Smooth muscle cell of the brain vasculature (primary cell): ENCODE data around the gene NEK5.
"Not testable (repeated sequence)": the region's sequence is repeated elsewhere in the genome, so short reads cannot be mapped to it uniquely, and the experiment has no call there.

Experiments
- DNase-seq: peaks from one replicate; pipeline ENCODE4 v3.0.0-alpha.2; 2012; ENCODE audit warnings: low read depth, low spot score

Gene NEK5

GRCh38 chr13:52141299-52141698 lies 12.4 kb upstream of the NEK5 start:
- no peak for DNase-seq

DNA sequence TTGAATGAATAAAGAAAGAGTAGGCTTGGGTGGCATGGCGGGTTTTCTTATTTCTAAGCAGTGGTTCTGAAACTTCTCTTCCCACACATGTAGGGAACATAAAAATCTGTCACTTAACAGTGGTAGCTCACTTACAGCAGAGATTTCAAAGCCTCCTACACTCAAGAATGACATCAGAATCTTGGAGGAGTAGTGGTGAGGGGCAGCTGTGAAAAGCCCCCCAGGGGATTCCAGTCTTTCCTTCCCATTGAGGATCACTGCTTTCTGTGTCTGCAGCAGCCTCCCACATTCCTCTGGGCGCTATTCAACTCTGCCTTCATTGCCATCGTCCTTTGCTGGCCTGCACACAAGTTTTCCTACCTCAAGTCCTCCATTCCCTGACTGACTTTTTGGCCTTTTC lies 8.6 kb upstream of the NEK5 start:
- no peak for DNase-seq

- DNase-seq, result no peak
Observed at GRCh38 chr13:52136763-52137162, 7.9 kb upstream of the NEK5 start.

DNA sequence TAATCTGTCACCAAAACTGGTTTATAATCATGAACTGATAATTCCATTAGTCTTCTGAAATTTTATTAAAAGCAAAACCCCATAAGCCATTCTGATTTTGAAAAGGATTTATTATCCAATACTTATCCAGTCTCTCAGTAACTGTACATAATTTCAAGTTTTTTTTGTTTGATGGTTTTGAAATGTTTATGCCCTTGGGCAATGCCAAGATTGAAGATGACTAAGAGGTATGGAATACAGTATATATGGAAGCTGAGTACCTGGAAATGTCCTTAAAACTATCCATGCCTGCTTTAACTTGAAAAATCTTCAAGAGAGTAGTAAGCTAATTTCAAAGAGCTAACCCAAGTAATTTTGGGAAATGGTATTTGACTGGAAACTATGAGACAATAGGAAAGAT lies 1.8 kb upstream of the NEK5 start:
- no peak for DNase-seq

GRCh38 chr13:52127783-52128702 lies 830 bp downstream of the NEK5 start:
- peak; percentile 20 for DNase-seq

- no peak for DNase-seq
Observed at GRCh38 chr13:52127378-52127777, 1.5 kb downstream of the NEK5 start.

- no peak for DNase-seq
Observed at GRCh38 chr13:52125547-52125946, 3.3 kb downstream of the NEK5 start.

DNA sequence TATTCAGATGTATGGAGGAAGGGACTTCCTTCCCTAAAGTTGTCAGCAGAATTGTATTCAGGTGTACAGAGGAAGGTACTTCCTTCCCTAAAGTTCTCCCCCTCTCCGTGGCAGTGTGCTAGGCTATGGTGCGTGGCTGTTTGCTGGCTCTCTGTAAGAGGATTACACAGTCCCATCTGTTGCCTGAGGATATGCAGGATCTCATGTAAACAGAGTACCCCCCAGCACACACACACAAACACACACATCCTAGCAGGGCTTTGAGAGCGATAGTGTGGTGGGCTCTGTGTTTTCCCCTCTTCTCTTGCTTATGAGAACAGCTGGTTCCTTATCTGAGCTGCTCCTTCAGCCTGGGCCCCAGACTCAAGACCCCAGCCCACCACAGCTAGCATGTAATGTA lies 10.3 kb downstream of the NEK5 start:
- no peak for DNase-seq

DNA sequence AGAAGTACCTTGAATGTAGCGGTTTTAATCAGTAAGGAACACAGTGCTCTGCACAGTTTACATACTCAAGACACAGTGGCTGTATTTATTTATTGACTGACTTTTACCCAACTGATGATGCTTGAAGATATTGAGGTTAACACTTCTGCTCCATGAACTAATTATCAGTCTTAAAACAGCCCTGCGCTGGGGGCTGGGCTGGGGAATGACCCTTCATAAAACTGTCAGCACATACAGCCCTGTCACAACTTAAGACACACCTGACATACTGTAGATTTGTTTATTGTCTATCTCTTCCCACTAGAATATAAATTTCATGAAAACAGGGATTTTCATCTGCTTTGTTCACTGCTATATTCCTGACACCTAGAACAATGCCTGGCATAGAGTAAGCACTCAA lies 10.8 kb downstream of the NEK5 start:
- DNase-seq, result no peak

DNA sequence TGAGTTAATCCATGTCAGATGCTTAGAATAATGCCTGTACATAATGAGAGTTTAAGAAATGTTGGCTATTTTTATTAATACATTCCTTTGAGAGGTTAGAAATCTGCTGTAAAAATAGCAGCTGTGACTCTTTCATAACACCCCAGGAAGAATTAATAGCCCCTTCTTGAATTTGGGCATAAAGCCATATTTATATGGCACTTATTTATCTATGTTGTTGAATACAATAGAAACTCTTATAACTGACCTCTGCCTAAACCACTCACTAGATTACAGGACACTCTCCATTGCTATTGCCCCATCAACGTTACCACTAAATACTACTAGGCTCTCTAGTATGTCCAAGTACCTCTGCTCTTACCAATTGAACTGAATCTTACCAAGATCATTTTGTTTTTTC lies 16.3 kb downstream of the NEK5 start:
- no peak for DNase-seq

DNA sequence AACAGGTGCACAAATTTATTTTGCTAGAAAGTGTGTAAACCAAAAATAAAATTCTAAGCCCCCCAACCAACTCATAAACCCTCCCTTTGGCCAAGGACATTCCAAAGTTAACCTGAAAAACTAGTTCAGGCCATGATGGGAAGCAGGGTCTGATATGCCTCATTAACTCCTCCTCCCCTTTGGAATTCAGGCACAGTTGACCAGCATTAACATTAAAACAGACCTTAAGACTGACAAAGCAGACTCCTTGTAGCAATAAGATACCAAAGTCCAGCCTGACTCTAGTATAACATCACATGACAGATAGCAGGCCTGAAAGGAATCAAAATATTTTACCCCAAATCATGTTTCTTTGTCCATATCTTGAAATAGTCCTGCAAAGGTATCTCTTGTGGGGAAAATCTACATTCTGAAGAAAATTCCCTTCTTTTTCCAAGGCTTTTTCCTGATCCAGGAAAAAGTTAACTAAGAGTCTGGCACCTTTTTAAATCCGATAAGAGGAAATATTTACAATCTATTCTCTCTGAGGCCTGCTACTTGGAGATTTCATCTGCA lies 19.7 kb downstream of the NEK5 start:
- DNase-seq, result no peak

DNA sequence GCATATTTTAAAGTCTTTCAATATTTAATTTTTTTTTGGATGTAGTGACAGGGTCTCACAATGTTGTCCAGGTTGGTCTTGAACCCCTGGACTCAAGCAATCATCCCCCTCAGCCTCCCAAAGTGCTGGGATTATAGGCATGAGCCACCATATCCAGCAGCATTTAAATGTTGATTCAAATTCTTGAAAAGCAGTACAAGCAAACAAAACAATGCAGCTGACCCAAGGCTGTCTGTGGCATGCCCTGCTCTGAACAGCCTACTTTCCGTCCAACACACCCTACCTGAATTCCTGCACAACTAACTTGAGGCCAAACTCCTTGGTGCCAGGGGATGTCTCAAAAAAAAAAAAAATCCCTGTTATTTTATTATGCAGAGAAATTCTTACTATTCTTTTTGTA lies 23.0 kb downstream of the NEK5 start:
- no peak for DNase-seq

GRCh38 chr13:52104624-52105023 lies 24.2 kb downstream of the NEK5 start:
- no peak for DNase-seq

GRCh38 chr13:52103386-52103785 lies 25.5 kb downstream of the NEK5 start:
- no peak for DNase-seq

GRCh38 chr13:52102423-52102822 lies 26.4 kb downstream of the NEK5 start:
- not testable (repeated sequence) for DNase-seq

GRCh38 chr13:52097197-52097596 lies 31.7 kb downstream of the NEK5 start:
- no peak for DNase-seq

DNA sequence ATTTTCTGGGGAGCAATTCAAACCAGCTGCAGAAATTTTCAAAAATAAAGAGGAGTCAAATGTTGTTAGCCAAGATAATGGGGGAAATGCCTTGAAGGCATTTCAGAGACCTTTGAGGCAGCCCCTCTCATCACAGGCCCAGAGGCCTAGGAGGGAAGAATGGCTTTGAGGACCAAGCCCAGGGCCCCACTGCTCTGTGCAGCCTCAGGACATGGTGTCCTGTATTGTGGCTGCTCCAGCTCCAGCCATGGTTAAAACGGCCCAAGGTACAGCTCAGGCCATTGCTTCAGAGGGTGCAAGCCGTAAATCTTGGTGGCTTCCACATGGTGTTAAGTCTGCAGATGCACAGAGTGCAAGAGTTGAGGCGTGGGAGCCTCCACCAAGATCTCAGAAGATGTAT lies 32.1 kb downstream of the NEK5 start:
- no peak for DNase-seq

DNA sequence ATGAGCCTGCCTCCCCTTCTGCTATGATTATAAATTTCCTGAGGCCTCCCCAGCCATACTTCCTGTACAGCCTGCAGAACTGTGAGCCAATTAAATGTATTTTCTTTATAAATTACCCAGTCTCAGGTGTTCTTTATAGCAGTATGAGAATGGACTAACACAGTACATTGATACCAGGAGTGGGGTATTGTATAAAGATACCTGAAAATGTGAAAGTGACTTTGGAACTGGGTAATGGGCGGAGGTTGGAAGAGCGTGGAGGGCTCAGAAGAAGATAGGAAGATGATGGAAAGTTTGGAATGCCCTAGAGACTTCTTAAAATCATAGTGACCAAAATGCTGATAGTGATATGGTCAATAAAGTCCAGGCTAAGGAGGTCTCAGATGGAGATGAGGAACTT lies 32.8 kb downstream of the NEK5 start:
- DNase-seq, result no peak

DNA sequence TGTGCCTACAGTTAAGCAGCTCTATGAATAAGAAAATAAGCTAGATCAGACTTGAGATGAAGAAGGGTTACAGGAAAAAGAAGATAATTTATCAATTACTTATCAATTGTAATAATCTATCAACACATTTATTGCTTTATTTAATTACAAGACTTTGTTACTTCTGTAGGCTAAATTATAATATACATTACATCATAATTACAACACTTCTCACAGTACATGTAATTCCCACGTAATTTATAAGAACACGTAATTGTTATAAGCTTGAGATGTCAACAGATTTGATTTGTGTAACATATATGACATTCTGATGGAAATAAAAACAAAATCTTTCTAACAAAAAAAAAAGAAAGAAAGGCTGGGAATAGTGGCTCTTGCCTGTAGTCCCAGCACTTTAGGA lies 36.8 kb downstream of the NEK5 start:
- DNase-seq, result no peak

DNA sequence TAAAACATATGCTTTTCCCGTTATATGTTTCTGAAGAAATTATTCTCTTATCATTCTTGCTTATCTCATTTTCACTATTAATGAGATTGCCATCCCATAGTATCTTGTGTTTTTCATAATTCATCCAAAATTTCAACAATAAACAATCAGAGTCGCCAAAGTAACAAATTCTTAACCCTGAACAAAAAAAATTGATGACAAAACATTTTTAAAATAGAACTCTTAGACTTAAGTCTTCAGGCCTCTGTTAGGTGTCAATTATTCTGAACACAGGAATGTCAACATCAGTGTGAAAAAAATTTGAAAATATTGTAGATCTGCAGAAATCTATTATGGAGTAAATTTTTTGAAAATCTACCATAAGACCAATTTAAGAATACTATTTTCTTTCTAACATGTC lies 37.4 kb downstream of the NEK5 start:
- DNase-seq, result no peak

DNA sequence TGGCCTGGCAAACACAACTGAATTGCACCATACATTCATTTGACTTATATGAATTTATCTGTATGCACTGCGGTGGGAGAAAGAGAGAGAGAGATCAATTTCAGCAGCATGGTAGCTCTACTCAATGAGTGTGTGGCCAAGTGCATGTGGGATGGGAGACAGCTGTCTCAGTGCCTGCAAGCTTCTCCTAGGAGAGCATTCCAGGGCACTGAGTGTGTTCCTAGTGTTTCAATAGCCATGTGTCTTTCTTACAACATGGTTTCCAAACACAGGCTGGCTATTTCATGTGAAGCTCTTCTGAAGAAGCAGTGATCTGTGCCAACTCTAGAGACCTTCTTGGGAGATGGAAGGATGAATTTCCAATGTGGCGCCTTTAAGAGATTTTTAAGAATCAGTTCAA lies 43.5 kb downstream of the NEK5 start:
- DNase-seq, result no peak

GRCh38 chr13:52084981-52085380 lies 43.9 kb downstream of the NEK5 start:
- DNase-seq, result not testable (repeated sequence)

- no peak for DNase-seq
Observed at GRCh38 chr13:52082601-52083000, 46.3 kb downstream of the NEK5 start.
